Thyroid gland (tissue), 4 donors: ENCODE data around the gene TMEM209.

ENCODE experiments used
- POLR2A ChIP-seq, 2 donors: fragments of 450-650 bp; IDR thresholded peaks; one replicate each; pipeline ENCODE4 v1.6.1; 2017; ENCODE audit warnings: antibody characterized with exemption in 2 of 2, mild to moderate bottlenecking in 2 of 2, moderate library complexity in 1 of 2
- TF ChIP-seq, protein P1 (sequence below), 6 experiments: fragments of 200-600 bp in 3 of 6; fragments of 450-650 bp in 3 of 6; sonication (generic) in 3 of 6; IDR thresholded peaks; one replicate each; pipeline ENCODE4 v1.5.1; 2016 to 2019; ENCODE audit warnings: antibody characterized with exemption in 6 of 6, mild to moderate bottlenecking in 2 of 6, inconsistent platforms in 1 of 6, moderate library complexity in 1 of 6

DNA sequence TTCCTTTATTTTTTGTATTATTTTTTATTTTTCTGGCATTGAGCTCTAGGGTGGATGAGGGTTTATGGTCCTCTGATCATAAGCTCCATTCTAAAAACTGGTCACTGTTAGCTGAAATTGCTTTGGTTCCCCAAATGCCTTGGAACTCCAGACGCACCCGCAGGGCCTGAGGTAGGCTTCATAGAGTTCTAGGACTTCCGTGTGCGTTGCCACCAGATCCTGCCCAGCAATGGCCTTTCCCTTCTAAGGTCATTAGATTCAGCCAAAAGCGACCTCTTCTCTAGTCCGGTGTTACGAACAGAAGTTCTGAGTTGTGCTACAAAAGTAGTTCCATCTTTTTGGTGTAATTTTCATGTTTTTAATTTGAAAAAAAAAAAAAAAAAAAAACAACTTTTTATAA lies 70.5 kb downstream of the TMEM209 start:
- TF ChIP-seq, protein P1, sequence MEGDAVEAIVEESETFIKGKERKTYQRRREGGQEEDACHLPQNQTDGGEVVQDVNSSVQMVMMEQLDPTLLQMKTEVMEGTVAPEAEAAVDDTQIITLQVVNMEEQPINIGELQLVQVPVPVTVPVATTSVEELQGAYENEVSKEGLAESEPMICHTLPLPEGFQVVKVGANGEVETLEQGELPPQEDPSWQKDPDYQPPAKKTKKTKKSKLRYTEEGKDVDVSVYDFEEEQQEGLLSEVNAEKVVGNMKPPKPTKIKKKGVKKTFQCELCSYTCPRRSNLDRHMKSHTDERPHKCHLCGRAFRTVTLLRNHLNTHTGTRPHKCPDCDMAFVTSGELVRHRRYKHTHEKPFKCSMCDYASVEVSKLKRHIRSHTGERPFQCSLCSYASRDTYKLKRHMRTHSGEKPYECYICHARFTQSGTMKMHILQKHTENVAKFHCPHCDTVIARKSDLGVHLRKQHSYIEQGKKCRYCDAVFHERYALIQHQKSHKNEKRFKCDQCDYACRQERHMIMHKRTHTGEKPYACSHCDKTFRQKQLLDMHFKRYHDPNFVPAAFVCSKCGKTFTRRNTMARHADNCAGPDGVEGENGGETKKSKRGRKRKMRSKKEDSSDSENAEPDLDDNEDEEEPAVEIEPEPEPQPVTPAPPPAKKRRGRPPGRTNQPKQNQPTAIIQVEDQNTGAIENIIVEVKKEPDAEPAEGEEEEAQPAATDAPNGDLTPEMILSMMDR (IDR thresholded peaks at IDR 0.05), result no peak
- no peak for TF ChIP-seq POLR2A (IDR thresholded peaks at IDR 0.05)
